ENCODE data around the gene PCBP3.

DNA sequence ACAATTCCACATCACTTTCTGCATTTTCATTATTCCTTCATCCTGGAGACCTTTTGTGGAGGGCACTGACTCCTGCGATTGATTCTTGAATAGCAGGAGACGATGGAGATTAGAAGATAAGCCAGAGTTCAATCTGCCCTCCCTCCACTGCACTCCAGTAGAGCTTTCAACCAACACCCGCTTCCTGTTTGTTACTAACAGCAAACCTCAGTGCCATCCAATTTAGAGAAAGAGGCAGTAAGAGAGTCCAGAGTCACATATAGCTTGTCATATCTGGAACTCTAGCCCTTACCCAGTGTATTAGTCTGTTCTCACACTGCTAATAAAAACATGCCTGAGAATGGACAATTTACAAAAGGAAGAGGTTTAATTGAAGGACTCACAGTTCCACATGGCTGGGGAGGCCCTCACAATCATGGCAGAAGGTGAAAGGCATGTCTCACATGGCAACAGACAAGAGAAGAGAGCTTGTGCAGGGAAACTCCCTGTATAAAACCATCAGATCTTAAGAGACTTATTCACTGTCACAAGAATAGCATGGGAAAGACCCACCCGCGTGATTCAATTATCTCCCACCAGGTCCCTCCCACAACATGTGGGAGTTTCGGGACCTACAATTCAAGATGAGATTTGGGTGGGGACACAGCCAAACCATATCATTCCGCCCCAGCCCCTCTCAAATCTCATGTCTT is 55.9 kb downstream of the PCBP3 start:
- TF ChIP-seq, protein P1, sequence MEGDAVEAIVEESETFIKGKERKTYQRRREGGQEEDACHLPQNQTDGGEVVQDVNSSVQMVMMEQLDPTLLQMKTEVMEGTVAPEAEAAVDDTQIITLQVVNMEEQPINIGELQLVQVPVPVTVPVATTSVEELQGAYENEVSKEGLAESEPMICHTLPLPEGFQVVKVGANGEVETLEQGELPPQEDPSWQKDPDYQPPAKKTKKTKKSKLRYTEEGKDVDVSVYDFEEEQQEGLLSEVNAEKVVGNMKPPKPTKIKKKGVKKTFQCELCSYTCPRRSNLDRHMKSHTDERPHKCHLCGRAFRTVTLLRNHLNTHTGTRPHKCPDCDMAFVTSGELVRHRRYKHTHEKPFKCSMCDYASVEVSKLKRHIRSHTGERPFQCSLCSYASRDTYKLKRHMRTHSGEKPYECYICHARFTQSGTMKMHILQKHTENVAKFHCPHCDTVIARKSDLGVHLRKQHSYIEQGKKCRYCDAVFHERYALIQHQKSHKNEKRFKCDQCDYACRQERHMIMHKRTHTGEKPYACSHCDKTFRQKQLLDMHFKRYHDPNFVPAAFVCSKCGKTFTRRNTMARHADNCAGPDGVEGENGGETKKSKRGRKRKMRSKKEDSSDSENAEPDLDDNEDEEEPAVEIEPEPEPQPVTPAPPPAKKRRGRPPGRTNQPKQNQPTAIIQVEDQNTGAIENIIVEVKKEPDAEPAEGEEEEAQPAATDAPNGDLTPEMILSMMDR (IDR thresholded peaks at IDR 0.05; ENCODE audit: insufficient read depth, low read length, poor library complexity, severe bottlenecking), result no peak
- TF ChIP-seq EZH2phosphoT487 (conservative IDR thresholded peaks at IDR 0.05; ENCODE audit: low read length), result no peak

Data from SU-DHL-6 (cell line).